Retinal pigment epithelial cell (primary cell): ENCODE measurements around the gene CD8A.
"Not testable (repeated sequence)": the region's sequence is repeated elsewhere in the genome, so short reads cannot be mapped to it uniquely, and the experiment has no call there.

Experiments
- DNase-seq: peaks from one replicate; pipeline ENCODE4 v3.0.0-alpha.2; 2010; ENCODE audit warnings: low read depth
- H3K4me3 ChIP-seq: 2 replicates; pipeline ENCODE4 v1.5.1; 2011; ENCODE audit warnings: mild to moderate bottlenecking, low read length, control low read depth, moderate library complexity
- CTCF ChIP-seq: conservative IDR thresholded peaks from 2 replicates; pipeline ENCODE4 v1.5.1; 2011; ENCODE audit warnings: low read depth, low read length, control low read depth, inconsistent platforms

Gene CD8A

GRCh38 chr2:86746939-86747338 is 43.8 kb downstream of the CD8A start:
- DNase-seq: no peak
- no peak for TF ChIP-seq CTCF
- H3K4me3 ChIP-seq: no peak overlapping the region

GRCh38 chr2:86744152-86744551 is 46.6 kb downstream of the CD8A start:
- H3K4me3 ChIP-seq: no peak overlapping the region
- TF ChIP-seq CTCF: no peak
- no peak for DNase-seq

- not testable (repeated sequence) for DNase-seq, H3K4me3 ChIP-seq
These were observed 48.7 kb downstream of the CD8A start for GRCh38 chr2:86741889-86742498.

- not testable (repeated sequence) for H3K4me3 ChIP-seq, DNase-seq
These were observed 50.8 kb downstream of the CD8A start for GRCh38 chr2:86739889-86740288.

- not testable (repeated sequence) for DNase-seq, H3K4me3 ChIP-seq
These were observed 51.2 kb downstream of the CD8A start for GRCh38 chr2:86739485-86739884.

GRCh38 chr2:86734896-86735295 is 55.8 kb downstream of the CD8A start:
- not testable (repeated sequence) for H3K4me3 ChIP-seq, DNase-seq
